ENCODE measurements around the gene ZNF771. TPM values are rescaled to one million over a fixed set of nuclear protein-coding genes. Genes with fewer than 3 reads are reported as not detected.

Gene ZNF771
- polyA plus RNA-seq, 1 of the 3 experiments (the other 2 are of a cell fraction) = 20.4 TPM

DNA sequence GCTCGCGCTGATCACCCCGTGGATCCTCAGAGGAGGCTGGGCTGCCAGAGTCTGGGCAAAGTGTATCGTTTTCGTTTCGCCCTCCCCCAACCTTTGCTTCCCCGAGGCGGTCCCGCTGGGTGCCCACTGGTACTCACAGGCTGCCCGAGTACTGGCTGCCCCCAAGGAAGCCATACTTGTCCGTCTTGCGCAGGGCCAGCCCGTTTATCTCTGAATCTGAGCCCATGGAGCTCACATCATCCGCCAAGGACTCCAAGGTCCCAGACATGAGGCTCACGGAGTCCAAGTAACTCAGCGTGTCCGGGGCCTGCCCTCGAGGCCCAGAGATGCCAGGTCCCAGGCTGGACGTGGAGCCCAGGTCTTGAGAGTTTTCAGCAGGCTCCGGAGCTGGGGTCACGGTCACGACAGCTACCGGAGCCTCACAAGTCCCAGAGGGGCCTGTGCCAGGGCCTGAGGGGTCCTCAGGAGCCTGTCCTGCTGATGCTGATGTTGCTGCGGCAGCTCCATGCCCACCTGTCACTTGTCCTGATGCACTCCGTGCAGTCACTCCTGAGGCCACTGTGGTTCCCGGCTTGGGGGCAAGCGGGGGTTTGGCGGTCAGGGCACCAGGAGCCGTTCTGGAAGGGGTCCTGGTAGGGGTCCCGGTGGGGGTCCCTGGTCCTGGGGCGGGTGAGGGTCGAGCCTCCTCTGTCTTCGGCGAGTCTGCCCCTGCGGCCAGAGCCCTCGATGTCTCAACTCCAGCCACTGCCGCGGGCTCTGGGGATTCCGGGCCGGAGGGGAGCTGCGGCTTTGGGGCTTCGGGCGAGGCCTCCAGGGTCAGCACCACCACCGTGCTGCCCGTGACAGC, 38.1 kb upstream of the ZNF771 start:
- Histone ChIP-seq H3K9me3 (no peaks in the 10 kb centered on the region), H3K4me3 (ENCODE audit: low read depth in 2 of 2, low read length in 1 of 2) (peak overlapping the region; percentile 74 to 87), H3F3A (replicated peaks; ENCODE audit: insufficient read depth) (no peaks in the 10 kb centered on the region), H3K4me1 (ENCODE audit: control insufficient read depth in 1 of 2, insufficient read depth in 2 of 2, low read depth in 1 of 2, low read length in 1 of 2) (peaks cover 4 to 37% of the 10 kb centered on the region in 2 experiments; a peak in 3 of 4 replicates), H3K27me3 (ENCODE audit: insufficient read depth) (no peaks in the 10 kb centered on the region), H3K27ac (ENCODE audit: low read depth in 2 of 2, low read length in 1 of 2) (peak overlapping the region; percentile 57 to 77; a peak in 3 of 4 replicates), H2AFZ (ENCODE audit: low read depth) (no peak overlapping the region), H4K20me1 (ENCODE audit: insufficient read depth) (peaks cover 49% of the 10 kb centered on the region), H3K79me2 (ENCODE audit: insufficient read depth) (peaks cover 56% of the 10 kb centered on the region), H3K4me2 (peak overlapping the region; percentile 97), H3K36me3 (replicated peaks in 1 of 2; ENCODE audit: control insufficient read depth in 1 of 2, insufficient read depth in 2 of 2, low read length in 1 of 2) (peaks cover 13% of the 10 kb centered on the region in 2 experiments), H3K9ac (peak overlapping the region; percentile 80), H3K9me2 (no peaks in the 10 kb centered on the region)
- DNase-seq = no peak
- POLR2A ChIA-PET = interaction anchor here (0.6 to 3.4 kb wide), 6 partner anchors 8 to 40 kb away, joined by 3 to 19 read pairs (median 5); partner anchors contain the start of genes CD2BP2, ZNF48 and ZNF771
- TF ChIP-seq, protein P1, sequence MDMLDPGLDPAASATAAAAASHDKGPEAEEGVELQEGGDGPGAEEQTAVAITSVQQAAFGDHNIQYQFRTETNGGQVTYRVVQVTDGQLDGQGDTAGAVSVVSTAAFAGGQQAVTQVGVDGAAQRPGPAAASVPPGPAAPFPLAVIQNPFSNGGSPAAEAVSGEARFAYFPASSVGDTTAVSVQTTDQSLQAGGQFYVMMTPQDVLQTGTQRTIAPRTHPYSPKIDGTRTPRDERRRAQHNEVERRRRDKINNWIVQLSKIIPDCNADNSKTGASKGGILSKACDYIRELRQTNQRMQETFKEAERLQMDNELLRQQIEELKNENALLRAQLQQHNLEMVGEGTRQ (IDR thresholded peaks at IDR 0.05; ENCODE audit: borderline replicate concordance, low read depth, low read length) = no peak
- TF ChIP-seq RXRA (IDR thresholded peaks at IDR 0.05; ENCODE audit: borderline replicate concordance, low read depth) (no peak), NFIC (IDR thresholded peaks at IDR 0.05; ENCODE audit: borderline replicate concordance) (no peak), GABPA (IDR thresholded peaks at IDR 0.05; ENCODE audit: low read depth) (no peak), CHD2 (IDR thresholded peaks at IDR 0.05; ENCODE audit: low read length, partially characterized antibody) (no peak), RCOR1 (IDR thresholded peaks at IDR 0.05; ENCODE audit: low read length) (no peak), SIN3A (IDR thresholded peaks at IDR 0.05; ENCODE audit: borderline replicate concordance, low read depth, low read length) (no peak), TAF1 (IDR thresholded peaks at IDR 0.05; ENCODE audit: borderline replicate concordance, low read depth, low read length) (no peak), RAD21 (IDR thresholded peaks at IDR 0.05; ENCODE audit: low read length) (no peak), EZH2phosphoT487 (IDR thresholded peaks at IDR 0.05; ENCODE audit: borderline replicate concordance, low read depth) (no peak), FOSL2 (IDR thresholded peaks at IDR 0.05; ENCODE audit: borderline replicate concordance, low read depth) (no peak), FOXM1 (IDR thresholded peaks at IDR 0.05; ENCODE audit: low read depth) (no peak), TCF12 (IDR thresholded peaks at IDR 0.05) (no peak), RFX5 (IDR thresholded peaks at IDR 0.05; ENCODE audit: low read length) (no peak), MXI1 (IDR thresholded peaks at IDR 0.05; ENCODE audit: low read depth, low read length) (no peak)
- TF ChIP-seq, protein P2, sequence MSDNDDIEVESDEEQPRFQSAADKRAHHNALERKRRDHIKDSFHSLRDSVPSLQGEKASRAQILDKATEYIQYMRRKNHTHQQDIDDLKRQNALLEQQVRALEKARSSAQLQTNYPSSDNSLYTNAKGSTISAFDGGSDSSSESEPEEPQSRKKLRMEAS (IDR thresholded peaks at IDR 0.05; ENCODE audit: low read depth) = no peak
- TF ChIP-seq, protein P3, sequence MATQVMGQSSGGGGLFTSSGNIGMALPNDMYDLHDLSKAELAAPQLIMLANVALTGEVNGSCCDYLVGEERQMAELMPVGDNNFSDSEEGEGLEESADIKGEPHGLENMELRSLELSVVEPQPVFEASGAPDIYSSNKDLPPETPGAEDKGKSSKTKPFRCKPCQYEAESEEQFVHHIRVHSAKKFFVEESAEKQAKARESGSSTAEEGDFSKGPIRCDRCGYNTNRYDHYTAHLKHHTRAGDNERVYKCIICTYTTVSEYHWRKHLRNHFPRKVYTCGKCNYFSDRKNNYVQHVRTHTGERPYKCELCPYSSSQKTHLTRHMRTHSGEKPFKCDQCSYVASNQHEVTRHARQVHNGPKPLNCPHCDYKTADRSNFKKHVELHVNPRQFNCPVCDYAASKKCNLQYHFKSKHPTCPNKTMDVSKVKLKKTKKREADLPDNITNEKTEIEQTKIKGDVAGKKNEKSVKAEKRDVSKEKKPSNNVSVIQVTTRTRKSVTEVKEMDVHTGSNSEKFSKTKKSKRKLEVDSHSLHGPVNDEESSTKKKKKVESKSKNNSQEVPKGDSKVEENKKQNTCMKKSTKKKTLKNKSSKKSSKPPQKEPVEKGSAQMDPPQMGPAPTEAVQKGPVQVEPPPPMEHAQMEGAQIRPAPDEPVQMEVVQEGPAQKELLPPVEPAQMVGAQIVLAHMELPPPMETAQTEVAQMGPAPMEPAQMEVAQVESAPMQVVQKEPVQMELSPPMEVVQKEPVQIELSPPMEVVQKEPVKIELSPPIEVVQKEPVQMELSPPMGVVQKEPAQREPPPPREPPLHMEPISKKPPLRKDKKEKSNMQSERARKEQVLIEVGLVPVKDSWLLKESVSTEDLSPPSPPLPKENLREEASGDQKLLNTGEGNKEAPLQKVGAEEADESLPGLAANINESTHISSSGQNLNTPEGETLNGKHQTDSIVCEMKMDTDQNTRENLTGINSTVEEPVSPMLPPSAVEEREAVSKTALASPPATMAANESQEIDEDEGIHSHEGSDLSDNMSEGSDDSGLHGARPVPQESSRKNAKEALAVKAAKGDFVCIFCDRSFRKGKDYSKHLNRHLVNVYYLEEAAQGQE (IDR thresholded peaks at IDR 0.05; ENCODE audit: low read depth, low read length) = no peak
- TF ChIP-seq, protein P4, sequence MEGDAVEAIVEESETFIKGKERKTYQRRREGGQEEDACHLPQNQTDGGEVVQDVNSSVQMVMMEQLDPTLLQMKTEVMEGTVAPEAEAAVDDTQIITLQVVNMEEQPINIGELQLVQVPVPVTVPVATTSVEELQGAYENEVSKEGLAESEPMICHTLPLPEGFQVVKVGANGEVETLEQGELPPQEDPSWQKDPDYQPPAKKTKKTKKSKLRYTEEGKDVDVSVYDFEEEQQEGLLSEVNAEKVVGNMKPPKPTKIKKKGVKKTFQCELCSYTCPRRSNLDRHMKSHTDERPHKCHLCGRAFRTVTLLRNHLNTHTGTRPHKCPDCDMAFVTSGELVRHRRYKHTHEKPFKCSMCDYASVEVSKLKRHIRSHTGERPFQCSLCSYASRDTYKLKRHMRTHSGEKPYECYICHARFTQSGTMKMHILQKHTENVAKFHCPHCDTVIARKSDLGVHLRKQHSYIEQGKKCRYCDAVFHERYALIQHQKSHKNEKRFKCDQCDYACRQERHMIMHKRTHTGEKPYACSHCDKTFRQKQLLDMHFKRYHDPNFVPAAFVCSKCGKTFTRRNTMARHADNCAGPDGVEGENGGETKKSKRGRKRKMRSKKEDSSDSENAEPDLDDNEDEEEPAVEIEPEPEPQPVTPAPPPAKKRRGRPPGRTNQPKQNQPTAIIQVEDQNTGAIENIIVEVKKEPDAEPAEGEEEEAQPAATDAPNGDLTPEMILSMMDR (IDR thresholded peaks at IDR 0.05) = no peak
- CTCF ChIA-PET = interaction anchor here (0.7 to 1.6 kb wide), 5 partner anchors 13 to 61 kb away, joined by 3 to 7 read pairs (median 4); partner anchors contain the start of genes CD2BP2 and DCTPP1
- 5% methylated on average over 16 of the region's 45 CpGs for WGBS (ENCODE audit: low lambda C conversion rate)
